Epithelial cell of proximal tubule (primary cell): ENCODE measurements around the gene MRPS9. TPM values are rescaled to one million over a fixed set of nuclear protein-coding genes. Genes with fewer than 3 reads are reported as not detected.

Source experiments
- DNase-seq: peaks from one replicate; pipeline ENCODE4 v3.0.0-alpha.2; 2011; ENCODE audit warnings: low read depth
- H3K4me3 ChIP-seq: 2 replicates; pipeline ENCODE4 v1.5.1; 2011; ENCODE audit warnings: low read depth, mild to moderate bottlenecking, low read length
- total RNA-seq: library from RNA; depleted of rRNA; stranded (reverse); fragments of >200 nt; gene quantifications from 2 replicates; pipeline ENCODE4 v1.2.3, GENCODE V29; 2015
- TF ChIP-seq, protein P1 (sequence below): conservative IDR thresholded peaks from 2 replicates; pipeline ENCODE4 v1.5.1; 2012; ENCODE audit warnings: low read depth, mild to moderate bottlenecking, low read length

MRPS9 gene
- 34.7 and 40.4 TPM in 2 replicates for total RNA-seq

DNA sequence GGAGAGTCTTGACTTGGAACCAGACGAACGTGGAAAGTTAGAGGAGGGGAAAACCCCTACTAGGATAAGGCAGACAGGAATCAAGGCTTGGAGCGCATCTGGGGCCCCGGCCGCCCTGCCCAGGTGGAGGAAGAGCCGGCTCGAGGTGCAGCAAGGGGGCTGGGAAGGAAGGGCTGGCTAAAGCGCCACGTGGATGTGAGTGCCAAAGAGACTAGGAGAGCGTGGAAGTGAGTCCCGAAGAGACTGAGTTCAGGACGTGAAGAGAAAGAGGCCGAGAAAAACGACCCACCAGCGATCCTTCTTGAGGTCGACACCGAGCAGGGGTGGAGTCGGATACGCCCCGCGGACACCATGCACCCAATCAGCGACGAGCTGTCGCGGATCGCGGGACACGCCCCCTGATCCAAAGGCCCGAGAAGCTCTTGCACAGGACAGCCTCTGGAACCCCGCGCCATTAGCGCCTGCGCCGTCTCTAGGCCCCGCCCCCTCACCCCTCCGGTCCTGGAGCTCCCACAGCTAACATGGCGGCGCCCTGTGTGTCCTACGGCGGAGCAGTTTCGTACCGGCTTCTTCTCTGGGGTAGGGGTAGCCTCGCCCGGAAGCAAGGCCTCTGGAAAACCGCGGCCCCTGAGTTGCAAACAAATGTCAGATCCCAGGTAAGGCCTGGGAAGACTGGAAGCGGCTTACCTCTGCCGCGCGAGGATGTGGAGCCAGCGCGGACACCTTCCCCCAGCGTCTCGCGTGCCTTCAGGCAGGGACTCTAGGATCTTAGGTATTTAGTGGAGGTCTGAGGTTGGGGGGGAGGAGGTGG is at the start of gene MRPS9:
TSS of gene MRPS9 (plus strand) at position 498 of the 811 bp plus-strand sequence. CDS start at position 522, 24 bp downstream.
- peak within 1 kb of the TSS; percentile 90 for H3K4me3 ChIP-seq
- TF ChIP-seq, protein P1, sequence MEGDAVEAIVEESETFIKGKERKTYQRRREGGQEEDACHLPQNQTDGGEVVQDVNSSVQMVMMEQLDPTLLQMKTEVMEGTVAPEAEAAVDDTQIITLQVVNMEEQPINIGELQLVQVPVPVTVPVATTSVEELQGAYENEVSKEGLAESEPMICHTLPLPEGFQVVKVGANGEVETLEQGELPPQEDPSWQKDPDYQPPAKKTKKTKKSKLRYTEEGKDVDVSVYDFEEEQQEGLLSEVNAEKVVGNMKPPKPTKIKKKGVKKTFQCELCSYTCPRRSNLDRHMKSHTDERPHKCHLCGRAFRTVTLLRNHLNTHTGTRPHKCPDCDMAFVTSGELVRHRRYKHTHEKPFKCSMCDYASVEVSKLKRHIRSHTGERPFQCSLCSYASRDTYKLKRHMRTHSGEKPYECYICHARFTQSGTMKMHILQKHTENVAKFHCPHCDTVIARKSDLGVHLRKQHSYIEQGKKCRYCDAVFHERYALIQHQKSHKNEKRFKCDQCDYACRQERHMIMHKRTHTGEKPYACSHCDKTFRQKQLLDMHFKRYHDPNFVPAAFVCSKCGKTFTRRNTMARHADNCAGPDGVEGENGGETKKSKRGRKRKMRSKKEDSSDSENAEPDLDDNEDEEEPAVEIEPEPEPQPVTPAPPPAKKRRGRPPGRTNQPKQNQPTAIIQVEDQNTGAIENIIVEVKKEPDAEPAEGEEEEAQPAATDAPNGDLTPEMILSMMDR, result no peak
- DNase-seq, result peak; percentile 69

DNA sequence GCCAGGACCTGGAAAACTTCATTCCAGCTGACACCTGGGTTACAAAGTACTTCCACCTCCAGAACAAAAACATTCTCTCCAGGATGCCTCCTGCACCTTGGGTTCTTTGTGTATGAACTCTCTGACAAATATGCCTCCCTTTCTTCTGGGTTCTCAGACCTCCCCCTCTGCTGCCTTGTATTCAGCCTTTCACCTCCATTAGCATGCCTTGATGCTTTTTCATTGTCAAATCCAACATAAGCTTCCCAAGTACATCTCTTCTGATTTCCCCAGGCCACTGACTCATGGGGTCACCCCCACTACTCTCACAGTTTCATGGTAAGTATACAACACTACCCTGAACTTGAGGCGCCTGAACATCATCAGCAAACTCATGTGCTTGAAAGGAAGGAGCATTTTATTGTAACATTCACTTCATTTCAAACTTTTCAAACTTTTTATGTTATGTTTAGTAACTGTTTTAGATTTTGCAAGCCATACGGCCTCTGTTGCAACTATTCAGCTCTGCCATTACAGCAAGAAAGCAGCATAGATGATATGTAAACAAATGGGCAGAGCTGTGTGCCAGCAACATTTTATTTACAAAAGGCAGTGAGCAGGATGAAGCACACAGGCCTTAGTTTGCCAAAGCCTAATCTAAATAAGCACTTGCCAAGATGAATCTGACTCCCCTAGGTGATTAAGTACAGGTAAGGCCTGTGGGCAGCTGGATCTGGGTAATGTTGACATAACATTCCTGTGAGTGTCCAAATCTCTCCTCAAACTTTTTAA is 32.5 kb upstream of the MRPS9 start:
- H3K4me3 ChIP-seq, result no peak overlapping the region
- TF ChIP-seq, protein P1, result no peak
- DNase-seq, result no peak

DNA sequence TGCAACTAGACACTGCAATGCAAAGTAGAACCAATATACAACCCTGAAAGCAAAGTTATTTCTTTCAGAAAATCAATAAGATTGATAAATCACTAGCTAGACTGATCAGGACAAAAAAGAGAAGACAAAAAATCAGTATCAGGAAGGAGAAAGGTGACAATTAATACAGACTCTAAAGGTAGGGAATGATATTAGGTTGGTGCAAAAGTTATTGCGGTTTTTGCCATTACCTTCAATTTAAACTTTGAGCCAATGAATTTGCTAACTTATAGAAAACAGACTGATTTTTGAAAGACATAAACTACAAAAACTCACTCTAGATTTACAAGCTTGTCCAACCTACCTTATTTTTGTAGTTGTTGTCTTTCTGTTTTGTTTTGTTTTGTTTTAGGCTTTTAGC is 30.5 kb upstream of the MRPS9 start:
- DNase-seq, result no peak
- no peak overlapping the region for H3K4me3 ChIP-seq

DNA sequence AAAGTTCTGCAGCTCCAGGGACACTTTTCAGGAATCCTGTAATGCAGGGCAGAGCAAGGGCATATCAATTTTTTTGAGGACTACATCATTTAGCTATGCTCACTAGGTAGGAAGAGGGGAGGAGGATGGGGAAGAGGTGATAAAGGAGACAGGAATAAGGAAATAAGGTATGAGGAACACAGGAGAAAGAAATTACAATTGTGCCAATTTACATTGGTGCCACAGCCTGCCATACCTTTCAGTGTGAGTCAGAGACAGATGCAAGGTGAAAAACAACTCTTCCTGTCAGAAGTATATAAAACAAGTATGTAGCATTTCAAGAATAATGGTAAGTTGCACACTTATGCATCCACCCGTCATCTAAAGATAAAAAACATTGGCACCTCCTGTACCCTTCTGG is 5.4 kb upstream of the MRPS9 start:
- TF ChIP-seq, protein P1, result no peak
- no peak overlapping the region for H3K4me3 ChIP-seq
- DNase-seq, result no peak

More for the DNA sequence above, 30.5 kb upstream of the MRPS9 start:
- TF ChIP-seq, protein P1, result no peak

DNA sequence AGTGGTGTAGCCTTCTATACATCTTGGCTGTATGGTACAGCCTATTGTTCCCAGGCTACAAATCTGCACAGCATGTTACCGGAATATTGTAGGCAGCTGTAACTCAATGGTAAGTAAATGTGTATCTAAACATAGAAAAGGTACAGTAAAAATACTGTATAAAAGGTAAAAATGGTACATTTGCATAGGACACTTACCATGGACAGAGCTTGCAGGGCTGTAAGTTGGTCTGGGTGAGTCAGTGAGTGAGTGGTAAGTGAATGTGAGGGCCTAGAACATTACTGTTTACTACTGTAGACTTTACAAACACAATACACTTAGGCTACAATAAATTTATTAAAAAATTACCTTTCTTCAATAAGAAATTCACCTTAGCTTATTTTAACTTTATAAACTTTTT is 3.7 kb upstream of the MRPS9 start:
- no peak for DNase-seq
- no peak overlapping the region for H3K4me3 ChIP-seq
- TF ChIP-seq, protein P1, result no peak

DNA sequence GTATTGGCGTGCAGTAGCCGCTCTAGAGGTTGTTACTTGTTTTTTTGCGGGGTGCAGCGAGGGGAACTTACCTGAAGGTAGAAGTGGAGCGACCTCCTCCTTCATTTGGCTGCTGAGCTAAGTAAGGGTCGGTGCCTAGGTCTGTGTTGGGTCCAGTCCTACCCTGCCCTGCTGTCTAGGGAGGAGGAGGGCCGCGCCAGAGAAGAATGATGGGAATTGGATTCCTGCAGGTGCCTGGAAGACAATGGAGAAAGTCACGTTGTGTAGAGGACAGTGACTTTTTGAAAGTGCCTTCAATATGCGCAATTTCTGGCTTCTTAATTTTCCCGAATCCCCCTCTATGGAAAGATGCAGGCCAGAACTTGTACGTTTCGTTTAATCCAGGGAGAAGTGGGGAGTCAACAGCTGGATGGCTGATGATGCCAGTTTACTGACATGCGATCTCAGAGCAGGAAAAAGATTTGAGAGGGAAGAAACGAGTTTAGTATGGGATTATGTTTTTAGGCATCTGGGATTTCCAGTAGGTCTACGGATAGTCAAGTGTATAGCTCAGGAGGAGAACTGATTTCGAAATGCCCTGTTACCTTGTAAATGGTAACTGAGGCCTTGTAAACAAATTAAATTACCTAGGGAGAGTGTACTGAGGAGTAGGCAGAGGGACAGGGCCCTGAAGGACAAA is 653 bp downstream of the MRPS9 start:
- peak overlapping the region; percentile 90 for H3K4me3 ChIP-seq
- no peak for DNase-seq
- TF ChIP-seq, protein P1, result no peak
